K562 (cell line): ENCODE measurements around the gene CALD1. TPM values are rescaled to one million over a fixed set of nuclear protein-coding genes. Genes with fewer than 3 reads are reported as not detected.

Experiments
- ESRRA ChIP-seq: fragments of 450-650 bp; IDR thresholded peaks from 2 replicates; pipeline ENCODE4 v1.6.1; 2014; ENCODE audit warnings: low read depth, mild to moderate bottlenecking, moderate library complexity, borderline replicate concordance
- ESRRB ChIP-seq: fragments of 250-450 bp; sonication (Bioruptor Pico); IDR thresholded peaks from 2 replicates; pipeline ENCODE4 v1.5.0; 2020; ENCODE audit warnings: mild to moderate bottlenecking, moderate library complexity, borderline replicate concordance
- HLTF ChIP-seq: fragments of 450-650 bp; IDR thresholded peaks from 2 replicates; pipeline ENCODE4 v1.6.1; 2016
- HNRNPUL1 ChIP-seq: fragments of 200-400 bp; formaldehyde crosslinking; IDR thresholded peaks from 2 replicates; pipeline ENCODE4 v1.6.1; 2017; ENCODE audit warnings: low read length
- RBM39 ChIP-seq: fragments of 200-400 bp; formaldehyde crosslinking; optimal IDR thresholded peaks from 2 replicates; pipeline ENCODE3; 2018; ENCODE audit warnings: low read depth, low read length
- TBP ChIP-seq: optimal IDR thresholded peaks from 2 replicates; pipeline ENCODE3; 2011; ENCODE audit warnings: low read depth, low read length, improper control_type of control experiment
- THRB ChIP-seq: fragments of 450-650 bp; formaldehyde crosslinking; conservative IDR thresholded peaks from 2 replicates; pipeline ENCODE4 v1.4.0; 2022; ENCODE audit warnings: mild to moderate bottlenecking, missing genetic modification characterization
- TOE1 ChIP-seq, 2 experiments: fragments of 450-650 bp in 1 of 2; sonication (generic) in 1 of 2; formaldehyde crosslinking in 1 of 2; IDR thresholded peaks; 2 replicates each; pipeline versions ENCODE4 v1.7.1 to v1.8.0; 2016 to 2022; ENCODE audit warnings: borderline replicate concordance in 2 of 2, mild to moderate bottlenecking in 2 of 2, antibody characterized with exemption in 1 of 2, inconsistent platforms in 1 of 2, low read depth in 1 of 2, missing genetic modification reagents in 1 of 2, moderate library complexity in 1 of 2
- ZFX ChIP-seq: sonication (generic); formaldehyde crosslinking; IDR thresholded peaks from 2 replicates; pipeline ENCODE4 v1.8.0; 2022; ENCODE audit warnings: mild to moderate bottlenecking, missing genetic modification reagents, moderate library complexity
- ZNF384 ChIP-seq: IDR thresholded peaks from 2 replicates; pipeline ENCODE4 v1.6.1; 2012; ENCODE audit warnings: low read depth, low read length, improper control_type of control experiment
- ZNF668 ChIP-seq: fragments of 250-450 bp; sonication (Bioruptor Pico); IDR thresholded peaks from 2 replicates; pipeline ENCODE4 v1.8.0; 2022; ENCODE audit warnings: mild to moderate bottlenecking, inconsistent platforms
- polyA plus RNA-seq, 8 experiments: library from polyadenylated mRNA; depleted of rRNA in 4 of 8; stranded (reverse) in 5 of 8; unstranded in 3 of 8; fragments of >200 nt; fragmentation: Nextera tagmentation in 2 of 8; fragmentation: Illumina TruSeq in 1 of 8; extraction: Ambion mirVana in 2 of 8; extraction: Trizol in 1 of 8; gene quantifications; 2 replicates each; pipeline versions ENCODE4 v1.2.1 to v1.2.3, GENCODE V29; 2011 to 2014; ENCODE audit warnings: inconsistent platforms in 1 of 8, missing spikeins in 1 of 8
- total RNA-seq, 7 experiments: library from RNA; depleted of rRNA in 6 of 7; stranded (reverse); fragments of >200 nt in 6 of 7; fragmentation: Illumina TruSeq in 2 of 7; extraction: Trizol in 2 of 7; gene quantifications; 2 replicates each; pipeline versions ENCODE4 v1.2.1 to v1.2.3, GENCODE V29; 2011 to 2021; ENCODE audit warnings: low replicate concordance in 1 of 7
- TF ChIP-seq, protein P1 (sequence below): sonication (generic); formaldehyde crosslinking; IDR thresholded peaks from 2 replicates; pipeline ENCODE4 v1.8.0; 2022; ENCODE audit warnings: mild to moderate bottlenecking, missing genetic modification reagents
- TF ChIP-seq, protein P2 (sequence below): fragments of 450-650 bp; IDR thresholded peaks from 2 replicates; pipeline ENCODE4 v1.6.1; 2017; ENCODE audit warnings: antibody characterized with exemption
- TF ChIP-seq, protein P3 (sequence below): sonication (generic); formaldehyde crosslinking; IDR thresholded peaks from 2 replicates; pipeline ENCODE4 v1.8.0; 2022; ENCODE audit warnings: mild to moderate bottlenecking, missing genetic modification reagents
- TF ChIP-seq, protein P4 (sequence below): IDR thresholded peaks from 2 replicates; pipeline ENCODE4 v1.6.1; 2016; ENCODE audit warnings: missing genetic modification characterization, missing compliant biosample characterization

Gene CALD1
- total and polyA plus RNA-seq, 9 of the 15 experiments (the other 6 are each of a cell fraction or from before 2014, with no cell fraction given), result 0.40 TPM; not detected in 8

- TF ChIP-seq, protein P1, sequence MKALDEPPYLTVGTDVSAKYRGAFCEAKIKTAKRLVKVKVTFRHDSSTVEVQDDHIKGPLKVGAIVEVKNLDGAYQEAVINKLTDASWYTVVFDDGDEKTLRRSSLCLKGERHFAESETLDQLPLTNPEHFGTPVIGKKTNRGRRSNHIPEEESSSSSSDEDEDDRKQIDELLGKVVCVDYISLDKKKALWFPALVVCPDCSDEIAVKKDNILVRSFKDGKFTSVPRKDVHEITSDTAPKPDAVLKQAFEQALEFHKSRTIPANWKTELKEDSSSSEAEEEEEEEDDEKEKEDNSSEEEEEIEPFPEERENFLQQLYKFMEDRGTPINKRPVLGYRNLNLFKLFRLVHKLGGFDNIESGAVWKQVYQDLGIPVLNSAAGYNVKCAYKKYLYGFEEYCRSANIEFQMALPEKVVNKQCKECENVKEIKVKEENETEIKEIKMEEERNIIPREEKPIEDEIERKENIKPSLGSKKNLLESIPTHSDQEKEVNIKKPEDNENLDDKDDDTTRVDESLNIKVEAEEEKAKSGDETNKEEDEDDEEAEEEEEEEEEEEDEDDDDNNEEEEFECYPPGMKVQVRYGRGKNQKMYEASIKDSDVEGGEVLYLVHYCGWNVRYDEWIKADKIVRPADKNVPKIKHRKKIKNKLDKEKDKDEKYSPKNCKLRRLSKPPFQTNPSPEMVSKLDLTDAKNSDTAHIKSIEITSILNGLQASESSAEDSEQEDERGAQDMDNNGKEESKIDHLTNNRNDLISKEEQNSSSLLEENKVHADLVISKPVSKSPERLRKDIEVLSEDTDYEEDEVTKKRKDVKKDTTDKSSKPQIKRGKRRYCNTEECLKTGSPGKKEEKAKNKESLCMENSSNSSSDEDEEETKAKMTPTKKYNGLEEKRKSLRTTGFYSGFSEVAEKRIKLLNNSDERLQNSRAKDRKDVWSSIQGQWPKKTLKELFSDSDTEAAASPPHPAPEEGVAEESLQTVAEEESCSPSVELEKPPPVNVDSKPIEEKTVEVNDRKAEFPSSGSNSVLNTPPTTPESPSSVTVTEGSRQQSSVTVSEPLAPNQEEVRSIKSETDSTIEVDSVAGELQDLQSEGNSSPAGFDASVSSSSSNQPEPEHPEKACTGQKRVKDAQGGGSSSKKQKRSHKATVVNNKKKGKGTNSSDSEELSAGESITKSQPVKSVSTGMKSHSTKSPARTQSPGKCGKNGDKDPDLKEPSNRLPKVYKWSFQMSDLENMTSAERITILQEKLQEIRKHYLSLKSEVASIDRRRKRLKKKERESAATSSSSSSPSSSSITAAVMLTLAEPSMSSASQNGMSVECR (CRISPR knock-in tag), result peak; percentile 69
- TF ChIP-seq, protein P2, sequence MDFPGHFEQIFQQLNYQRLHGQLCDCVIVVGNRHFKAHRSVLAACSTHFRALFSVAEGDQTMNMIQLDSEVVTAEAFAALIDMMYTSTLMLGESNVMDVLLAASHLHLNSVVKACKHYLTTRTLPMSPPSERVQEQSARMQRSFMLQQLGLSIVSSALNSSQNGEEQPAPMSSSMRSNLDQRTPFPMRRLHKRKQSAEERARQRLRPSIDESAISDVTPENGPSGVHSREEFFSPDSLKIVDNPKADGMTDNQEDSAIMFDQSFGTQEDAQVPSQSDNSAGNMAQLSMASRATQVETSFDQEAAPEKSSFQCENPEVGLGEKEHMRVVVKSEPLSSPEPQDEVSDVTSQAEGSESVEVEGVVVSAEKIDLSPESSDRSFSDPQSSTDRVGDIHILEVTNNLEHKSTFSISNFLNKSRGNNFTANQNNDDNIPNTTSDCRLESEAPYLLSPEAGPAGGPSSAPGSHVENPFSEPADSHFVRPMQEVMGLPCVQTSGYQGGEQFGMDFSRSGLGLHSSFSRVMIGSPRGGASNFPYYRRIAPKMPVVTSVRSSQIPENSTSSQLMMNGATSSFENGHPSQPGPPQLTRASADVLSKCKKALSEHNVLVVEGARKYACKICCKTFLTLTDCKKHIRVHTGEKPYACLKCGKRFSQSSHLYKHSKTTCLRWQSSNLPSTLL, result peak; percentile 24; the same call in 1 of the 2 replicates
- TF ChIP-seq TOE1 (IDR thresholded peaks at IDR 0.05; ENCODE audit: borderline replicate concordance), result peak; percentile 73; the same call in 1 of the 2 replicates
- TF ChIP-seq TOE1 (CRISPR knock-in tag; IDR thresholded peaks at IDR 0.05; ENCODE audit: borderline replicate concordance, low read depth), result peak; percentile 87; the same call in 1 of the 2 replicates
- TF ChIP-seq TBP, result peak; percentile 71
- peak; percentile 93; the same call in 1 of the 2 replicates for TF ChIP-seq HLTF
- TF ChIP-seq HNRNPUL1, result no peak
- TF ChIP-seq THRB, result 0 out of 2 replicates have a peak, but pooled peaks have one; percentile 15
- TF ChIP-seq ESRRB (CRISPR knock-in tag), result no peak
- peak; percentile 71 for TF ChIP-seq RBM39
- TF ChIP-seq ZNF384, result no peak
- TF ChIP-seq ESRRA, result peak; percentile 70
- TF ChIP-seq, protein P3, sequence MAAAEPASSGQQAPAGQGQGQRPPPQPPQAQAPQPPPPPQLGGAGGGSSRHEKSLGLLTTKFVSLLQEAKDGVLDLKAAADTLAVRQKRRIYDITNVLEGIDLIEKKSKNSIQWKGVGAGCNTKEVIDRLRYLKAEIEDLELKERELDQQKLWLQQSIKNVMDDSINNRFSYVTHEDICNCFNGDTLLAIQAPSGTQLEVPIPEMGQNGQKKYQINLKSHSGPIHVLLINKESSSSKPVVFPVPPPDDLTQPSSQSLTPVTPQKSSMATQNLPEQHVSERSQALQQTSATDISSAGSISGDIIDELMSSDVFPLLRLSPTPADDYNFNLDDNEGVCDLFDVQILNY (CRISPR knock-in tag), result peak; percentile 99; the same call in 1 of the 2 replicates
- TF ChIP-seq, protein P4, sequence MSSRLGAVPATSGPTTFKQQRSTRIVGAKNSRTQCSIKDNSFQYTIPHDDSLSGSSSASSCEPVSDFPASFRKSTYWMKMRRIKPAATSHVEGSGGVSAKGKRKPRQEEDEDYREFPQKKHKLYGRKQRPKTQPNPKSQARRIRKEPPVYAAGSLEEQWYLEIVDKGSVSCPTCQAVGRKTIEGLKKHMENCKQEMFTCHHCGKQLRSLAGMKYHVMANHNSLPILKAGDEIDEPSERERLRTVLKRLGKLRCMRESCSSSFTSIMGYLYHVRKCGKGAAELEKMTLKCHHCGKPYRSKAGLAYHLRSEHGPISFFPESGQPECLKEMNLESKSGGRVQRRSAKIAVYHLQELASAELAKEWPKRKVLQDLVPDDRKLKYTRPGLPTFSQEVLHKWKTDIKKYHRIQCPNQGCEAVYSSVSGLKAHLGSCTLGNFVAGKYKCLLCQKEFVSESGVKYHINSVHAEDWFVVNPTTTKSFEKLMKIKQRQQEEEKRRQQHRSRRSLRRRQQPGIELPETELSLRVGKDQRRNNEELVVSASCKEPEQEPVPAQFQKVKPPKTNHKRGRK (tag), result no peak
- peak; percentile 83 for TF ChIP-seq ZFX (CRISPR knock-in tag)
- no peak for TF ChIP-seq ZNF668
Observed at GRCh38 chr7:134986363-134987251, 207.2 kb downstream of the CALD1 start, which contains the start of gene AGBL3 (continued).
